Sigmoid colon (tissue), 7 donors: ENCODE results near the gene CEP97. TPM values are rescaled to one million over a fixed set of nuclear protein-coding genes. Genes with fewer than 3 reads are reported as not detected.
A peak's percentile ranks its signal among the peaks of the same experiment; 100 is the strongest.

Experiments used
- DNase-seq: peaks from one replicate; pipeline ENCODE4 v3.0.0-alpha.2; 2019
- H3K27ac ChIP-seq, 4 donors: fragments of 200-600 bp; sonication (generic); one replicate each; pipeline ENCODE4 v1.5.1; 2016 to 2019; ENCODE audit warnings: mild to moderate bottlenecking in 1 of 4
- H3K27me3 ChIP-seq, 3 donors: fragments of 200-600 bp; sonication (generic); one replicate each; pipeline ENCODE4 v1.5.1; 2019; ENCODE audit warnings: mild to moderate bottlenecking in 1 of 3
- H3K36me3 ChIP-seq, 4 donors: fragments of 200-600 bp; sonication (generic); one replicate each; pipeline ENCODE4 v1.5.1; 2016 to 2019
- H3K4me1 ChIP-seq, 4 donors: fragments of 200-600 bp; sonication (generic); one replicate each; pipeline ENCODE4 v1.5.1; 2017 to 2019
- H3K4me3 ChIP-seq, 4 donors: fragments of 200-600 bp; sonication (generic); one replicate each; pipeline ENCODE4 v1.5.1; 2017 to 2019; ENCODE audit warnings: mild to moderate bottlenecking in 2 of 4, moderate library complexity in 1 of 4
- H3K9me3 ChIP-seq, 4 donors: fragments of 200-600 bp in 3 of 4; sonication (generic) in 3 of 4; one replicate each; pipeline versions ENCODE4 v1.5.1 to v1.6.1; 2013 to 2019
- EP300 ChIP-seq, 4 donors: sonication (generic); formaldehyde crosslinking; IDR thresholded peaks; one replicate each; pipeline ENCODE4 v1.6.1; 2017; ENCODE audit warnings: antibody characterized with exemption in 4 of 4
- POLR2A ChIP-seq, 2 donors: fragments of 450-650 bp; IDR thresholded peaks; one replicate each; pipeline ENCODE4 v1.6.1; 2016; ENCODE audit warnings: antibody characterized with exemption in 2 of 2, mild to moderate bottlenecking in 2 of 2, moderate library complexity in 2 of 2
- POLR2AphosphoS5 ChIP-seq, 4 donors: sonication (generic); formaldehyde crosslinking; IDR thresholded peaks; one replicate each; pipeline ENCODE4 v1.6.1; 2017; ENCODE audit warnings: antibody characterized with exemption in 4 of 4
- WGBS, 2 donors: extraction: QIAGEN DNeasy Blood & Tissue Kit; methylation state at CpG; one replicate each; pipeline ENCODE4 v1.1.7; 2013; 5-methylcytosine and 5-hydroxymethylcytosine counted together
- intact Hi-C: fragments of 100-400 bp; cut with DNase I; formaldehyde crosslinking; loops from one replicate; pipeline ENCODE4 v1.15.1; 2023
- polyA plus RNA-seq, 3 donors: library from polyadenylated mRNA; stranded (reverse); fragments of 200-250 nt; gene quantifications; one replicate each; pipeline ENCODE4 v1.2.3, GENCODE V29; 2013
- total RNA-seq, 4 donors: library from RNA; depleted of rRNA; stranded (reverse); fragments of >200 nt; gene quantifications; one replicate each; pipeline ENCODE4 v1.1.0, GENCODE V29; 2016
- TF ChIP-seq, protein P1 (sequence below), 4 experiments: fragments of 450-650 bp in 3 of 4; fragments of 200-600 bp in 1 of 4; IDR thresholded peaks; one replicate each; pipeline ENCODE4 v1.5.1; 2016 to 2019; ENCODE audit warnings: antibody characterized with exemption in 4 of 4, mild to moderate bottlenecking in 3 of 4, moderate library complexity in 2 of 4
- donor health status: healthy with polysubstance abuse.
- donor health status: Bipolar disorder and iron deficiency.
- donor health status: healthy.

Gene CEP97
- total and polyA plus RNA-seq, 7 donors: 0.69 to 11.1 (median 9.0) TPM

DNA sequence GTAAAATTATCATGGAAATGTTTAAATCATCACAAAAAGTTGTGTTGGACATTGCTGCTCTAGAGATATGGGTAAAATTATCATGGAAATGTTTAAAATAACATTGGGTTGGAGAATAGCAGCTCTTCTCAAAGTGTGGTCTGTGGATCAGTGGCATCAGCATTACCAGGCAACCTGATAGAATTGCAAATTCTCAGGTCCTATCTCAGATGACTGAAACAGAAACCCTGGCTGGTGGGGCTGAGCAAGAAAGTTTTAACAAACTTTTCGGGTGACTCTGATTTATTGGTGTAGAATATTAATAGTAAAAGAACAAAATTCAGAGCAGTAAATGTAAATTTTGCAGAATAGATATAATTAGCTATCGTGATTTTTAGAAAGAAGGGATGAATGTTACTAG, 83.5 kb downstream of the CEP97 start:
- no peak for DNase-seq
- Histone ChIP-seq H3K4me1 (peaks cover 0 to 22% (median 18%) of the 10 kb centered on the region in 4 donors), H3K36me3 (no peaks in the 10 kb centered on the region), H3K27me3 (no peaks in the 10 kb centered on the region), H3K27ac (no peak overlapping the region), H3K4me3 (no peak overlapping the region), H3K9me3 (no peaks in the 10 kb centered on the region)
- 80 to 89% methylated on average over 2 of the region's 2 CpGs for WGBS, 2 donors
- intact Hi-C loops: loop anchor here (5.0 kb wide), 1 partner anchor 724 kb away; no protein-coding TSS in a partner anchor
- TF ChIP-seq POLR2A (IDR thresholded peaks at IDR 0.05): no peak

DNA sequence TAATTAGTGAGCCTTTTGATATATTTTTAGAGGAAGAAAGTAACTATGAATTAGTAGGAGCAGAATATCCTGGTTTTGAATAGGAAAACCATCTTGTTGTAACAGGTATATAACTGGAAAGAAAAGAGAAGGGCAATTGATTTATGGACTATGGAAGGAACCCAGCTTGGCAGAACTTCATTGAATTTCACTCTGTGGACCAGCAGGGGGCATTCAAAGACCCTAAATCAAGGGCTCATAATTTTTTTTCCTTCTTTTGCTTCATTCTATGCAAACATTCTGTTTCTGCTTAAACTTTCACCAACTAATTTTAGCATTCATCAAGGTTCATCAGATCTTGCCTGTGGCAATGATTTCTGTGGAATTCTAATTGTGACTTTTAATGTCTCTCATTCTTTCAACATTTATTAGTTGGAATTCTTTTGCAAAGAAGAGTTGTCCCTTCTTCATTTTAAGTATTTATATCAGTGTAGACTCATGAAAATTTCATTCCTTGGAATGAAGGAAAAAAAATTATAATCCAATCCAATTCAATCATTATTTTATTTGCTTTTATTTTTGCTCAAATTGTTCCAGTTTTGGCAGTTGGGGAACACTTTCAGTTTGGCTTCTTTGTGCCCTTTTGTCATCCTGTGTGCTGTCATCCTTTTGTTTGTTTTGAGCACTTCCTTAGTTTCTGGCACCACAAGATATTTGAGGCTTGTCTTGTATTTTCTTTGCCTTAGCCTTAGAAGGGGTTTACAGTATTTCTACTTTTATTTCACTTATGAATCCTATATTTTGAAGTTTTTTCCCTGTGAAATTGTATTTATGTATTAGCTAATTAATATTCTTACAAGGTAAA, 85.0 kb downstream of the CEP97 start:
- intact Hi-C loops: loop anchor here (5.0 kb wide), 1 partner anchor 723 kb away; no protein-coding TSS in a partner anchor
- Histone ChIP-seq H3K4me1 (peaks cover 0 to 37% (median 16%) of the 10 kb centered on the region in 4 donors), H3K36me3 (no peaks in the 10 kb centered on the region), H3K27me3 (no peaks in the 10 kb centered on the region), H3K4me3 (no peak overlapping the region), H3K27ac (peak overlapping the region; percentile 7 to 52 (median 36)), H3K9me3 (no peaks in the 10 kb centered on the region)
- no peak for DNase-seq
- TF ChIP-seq, protein P1, sequence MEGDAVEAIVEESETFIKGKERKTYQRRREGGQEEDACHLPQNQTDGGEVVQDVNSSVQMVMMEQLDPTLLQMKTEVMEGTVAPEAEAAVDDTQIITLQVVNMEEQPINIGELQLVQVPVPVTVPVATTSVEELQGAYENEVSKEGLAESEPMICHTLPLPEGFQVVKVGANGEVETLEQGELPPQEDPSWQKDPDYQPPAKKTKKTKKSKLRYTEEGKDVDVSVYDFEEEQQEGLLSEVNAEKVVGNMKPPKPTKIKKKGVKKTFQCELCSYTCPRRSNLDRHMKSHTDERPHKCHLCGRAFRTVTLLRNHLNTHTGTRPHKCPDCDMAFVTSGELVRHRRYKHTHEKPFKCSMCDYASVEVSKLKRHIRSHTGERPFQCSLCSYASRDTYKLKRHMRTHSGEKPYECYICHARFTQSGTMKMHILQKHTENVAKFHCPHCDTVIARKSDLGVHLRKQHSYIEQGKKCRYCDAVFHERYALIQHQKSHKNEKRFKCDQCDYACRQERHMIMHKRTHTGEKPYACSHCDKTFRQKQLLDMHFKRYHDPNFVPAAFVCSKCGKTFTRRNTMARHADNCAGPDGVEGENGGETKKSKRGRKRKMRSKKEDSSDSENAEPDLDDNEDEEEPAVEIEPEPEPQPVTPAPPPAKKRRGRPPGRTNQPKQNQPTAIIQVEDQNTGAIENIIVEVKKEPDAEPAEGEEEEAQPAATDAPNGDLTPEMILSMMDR (IDR thresholded peaks at IDR 0.05): peak; percentile 45 to 61 (median 56)
- TF ChIP-seq POLR2A (IDR thresholded peaks at IDR 0.05) (no peak), EP300 (IDR thresholded peaks at IDR 0.05) (no peak), POLR2AphosphoS5 (IDR thresholded peaks at IDR 0.05) (peak in 3 of 4 donors; percentile 18 to 64 (median 45))

DNA sequence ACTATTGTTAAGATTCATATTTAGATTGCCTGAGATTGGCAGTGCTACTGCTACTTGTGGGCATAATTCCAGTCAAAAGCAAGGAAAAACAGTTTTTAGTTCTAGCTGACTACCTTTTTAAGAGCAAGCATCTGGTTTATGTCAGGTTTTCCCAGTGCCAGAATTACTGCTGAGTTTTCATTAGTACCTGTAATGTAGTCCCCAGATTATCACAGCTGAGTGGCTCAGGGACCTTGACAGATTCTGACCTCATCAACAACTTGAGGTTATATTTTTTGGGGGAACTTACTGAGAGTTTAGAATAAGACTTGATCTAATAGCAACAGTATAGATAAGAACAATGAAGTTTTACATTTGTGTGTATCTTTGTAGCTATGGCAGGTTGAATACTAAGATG, 85.6 kb downstream of the CEP97 start:
- TF ChIP-seq, protein P1 (IDR thresholded peaks at IDR 0.05): no peak
- TF ChIP-seq POLR2A (IDR thresholded peaks at IDR 0.05): no peak
- no peak for TF ChIP-seq EP300 (IDR thresholded peaks at IDR 0.05)
- peak in 3 of 4 donors; percentile 31 to 70 (median 59) for TF ChIP-seq POLR2AphosphoS5 (IDR thresholded peaks at IDR 0.05)
- H3K36me3 ChIP-seq: no peaks in the 10 kb centered on the region
- intact Hi-C loops: no loop called here
- no peaks in the 10 kb centered on the region for H3K9me3 ChIP-seq
- no peaks in the 10 kb centered on the region for H3K27me3 ChIP-seq
- H3K4me1 ChIP-seq: peaks cover 0 to 43% (median 16%) of the 10 kb centered on the region in 4 donors
- no peak for DNase-seq
- no peak overlapping the region for H3K4me3 ChIP-seq
- H3K27ac ChIP-seq: peak overlapping the region; percentile 7 to 52 (median 36)

DNA sequence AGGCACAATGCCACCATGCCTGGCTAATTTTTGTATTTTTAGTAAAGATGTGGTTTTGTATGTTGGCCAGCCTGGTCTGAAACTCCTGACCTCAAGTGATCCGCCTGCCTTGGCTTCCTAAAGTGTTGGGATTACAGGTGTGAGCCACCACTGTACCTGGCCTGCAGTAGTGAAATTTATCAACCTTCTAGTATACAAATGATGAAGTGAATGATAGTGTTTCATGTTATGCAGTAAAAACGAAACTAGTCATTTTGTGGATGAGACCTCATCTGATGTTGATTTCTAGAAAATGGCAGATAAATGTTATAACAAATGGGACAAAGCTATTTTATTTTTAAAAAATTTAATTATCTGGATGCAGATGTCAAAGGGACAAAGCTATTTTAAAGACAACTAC, 87.5 kb downstream of the CEP97 start:
- H3K9me3 ChIP-seq: no peaks in the 10 kb centered on the region
- TF ChIP-seq EP300 (IDR thresholded peaks at IDR 0.05): no peak
- no peak for DNase-seq
- 87% methylated on average over 2 of the region's 2 CpGs for WGBS, 2 donors
- no peak overlapping the region for H3K4me3 ChIP-seq
- peaks cover 0 to 2% (median 0%) of the 10 kb centered on the region in 4 donors for H3K36me3 ChIP-seq
- no peaks in the 10 kb centered on the region for H3K27me3 ChIP-seq
- H3K27ac ChIP-seq: no peak overlapping the region
- H3K4me1 ChIP-seq: peaks cover 0 to 44% (median 16%) of the 10 kb centered on the region in 4 donors
- intact Hi-C loops: loop anchor here (2.0 kb wide), 1 partner anchor 413 kb away; no protein-coding TSS in a partner anchor

DNA sequence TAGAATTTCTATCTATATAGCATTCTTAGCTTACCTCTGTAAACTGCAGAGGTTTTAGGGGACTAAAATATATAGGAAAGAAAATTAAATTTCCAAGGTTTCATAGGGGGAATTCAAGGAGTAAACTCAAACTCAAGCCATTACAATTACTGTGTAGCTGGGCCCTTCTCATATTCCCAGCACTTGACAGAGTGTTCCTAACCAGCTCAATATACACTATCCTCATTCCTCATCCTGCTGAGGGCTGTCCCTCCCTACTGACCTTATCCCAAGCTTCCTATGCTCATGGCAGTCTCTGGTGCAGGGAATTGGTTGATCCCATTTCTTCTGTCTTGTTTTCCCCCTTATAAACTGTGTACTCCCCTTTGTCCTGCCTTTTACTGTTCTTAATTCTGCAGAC, 88.5 kb downstream of the CEP97 start:
- H3K4me1 ChIP-seq: peaks cover 0 to 44% (median 16%) of the 10 kb centered on the region in 4 donors
- peaks cover 0 to 12% (median 2%) of the 10 kb centered on the region in 4 donors for H3K36me3 ChIP-seq
- H3K27me3 ChIP-seq: no peaks in the 10 kb centered on the region
- no peak for TF ChIP-seq POLR2A (IDR thresholded peaks at IDR 0.05)
- intact Hi-C loops: loop anchor here (2.0 kb wide), 1 partner anchor 412 kb away; no protein-coding TSS in a partner anchor
- H3K4me3 ChIP-seq: no peak overlapping the region
- H3K27ac ChIP-seq: no peak overlapping the region
- DNase-seq: no peak
- no peaks in the 10 kb centered on the region for H3K9me3 ChIP-seq

DNA sequence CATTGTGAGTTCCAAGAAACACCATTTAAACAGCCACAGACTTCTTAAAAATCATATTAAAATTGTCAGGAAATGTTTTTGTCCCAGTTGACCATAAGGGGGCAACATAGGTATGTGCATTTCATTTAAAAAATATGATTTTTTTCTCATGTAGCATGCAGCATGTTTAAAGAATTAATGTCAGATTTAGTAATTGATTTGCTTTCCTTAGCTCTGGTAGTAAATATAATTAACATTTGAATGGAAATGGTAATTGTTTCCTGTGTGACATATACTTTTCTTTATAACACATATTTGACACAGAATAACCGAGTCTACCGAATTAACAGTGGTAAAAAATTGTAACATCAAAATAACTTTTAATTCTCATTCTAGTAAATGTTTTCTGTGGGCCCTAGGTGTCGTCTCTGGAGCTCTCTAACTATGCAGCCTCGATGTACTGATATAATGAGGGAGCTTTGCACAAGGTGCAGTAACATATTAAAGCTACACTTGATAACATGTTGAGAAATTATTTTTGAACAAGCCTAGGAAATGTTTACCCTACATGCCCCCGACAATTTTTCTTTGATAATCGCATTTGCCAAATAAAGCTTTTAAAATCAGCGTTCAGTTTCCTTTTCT, 89.5 kb downstream of the CEP97 start:
- Histone ChIP-seq H3K27me3 (no peaks in the 10 kb centered on the region), H3K4me3 (no peak overlapping the region), H3K4me1 (peaks cover 0 to 42% (median 14%) of the 10 kb centered on the region in 4 donors), H3K27ac (peak overlapping the region in 1 of 4 donors; percentile 35), H3K9me3 (no peaks in the 10 kb centered on the region), H3K36me3 (peaks cover 0 to 13% (median 2%) of the 10 kb centered on the region in 4 donors)
- WGBS, 2 donors: 34 to 70% methylated on average over 7 of the region's 7 CpGs
- no peak for DNase-seq
- intact Hi-C loops: loop anchor here (2.0 kb wide), 1 partner anchor 411 kb away; no protein-coding TSS in a partner anchor
- TF ChIP-seq EP300 (IDR thresholded peaks at IDR 0.05): no peak
- TF ChIP-seq, protein P1 (IDR thresholded peaks at IDR 0.05): peak; percentile 27 to 56 (median 51)
